H9 (cell line): ENCODE measurements around the gene IZUMO4. TPM values are rescaled to one million over a fixed set of nuclear protein-coding genes. Genes with fewer than 3 reads are reported as not detected.

Source experiments
- DNase-seq: peaks from one replicate; pipeline ENCODE4 v3.0.0-alpha.2; 2017
- H2AFZ ChIP-seq: one replicate; pipeline ENCODE4 v1.6.1; 2013; ENCODE audit warnings: mild to moderate bottlenecking, low read length, control low read depth, moderate library complexity
- H2AK5ac ChIP-seq: 2 replicates; pipeline ENCODE4 v1.6.1; 2013; ENCODE audit warnings: low read length, control low read depth, mixed read lengths; ENCODE audit not compliant: insufficient read length
- H2BK120ac ChIP-seq: one replicate; pipeline ENCODE4 v1.6.1; 2013; ENCODE audit warnings: low read depth, mild to moderate bottlenecking, low read length, control low read depth, inconsistent platforms; ENCODE audit not compliant: poor library complexity, severe bottlenecking
- H2BK12ac ChIP-seq: 2 replicates; pipeline ENCODE4 v1.6.1; 2013; ENCODE audit warnings: low read length, control low read depth, mixed read lengths, low read depth; ENCODE audit not compliant: insufficient read length
- H2BK15ac ChIP-seq: 2 replicates; pipeline ENCODE4 v1.6.1; 2013; ENCODE audit warnings: low read depth, low read length, control low read depth
- H2BK20ac ChIP-seq: one replicate; pipeline ENCODE4 v1.6.1; 2013; ENCODE audit warnings: low read depth, mild to moderate bottlenecking, low read length, control low read depth, inconsistent platforms; ENCODE audit not compliant: poor library complexity, severe bottlenecking
- H2BK5ac ChIP-seq: 2 replicates; pipeline ENCODE4 v1.6.1; 2013; ENCODE audit warnings: low read length, control low read depth, mixed read lengths; ENCODE audit not compliant: insufficient read length
- H3K14ac ChIP-seq: 2 replicates; pipeline ENCODE4 v1.6.1; 2013; ENCODE audit warnings: low read length, control low read depth; ENCODE audit not compliant: insufficient read depth
- H3K18ac ChIP-seq: 2 replicates; pipeline ENCODE4 v1.6.1; 2013; ENCODE audit warnings: low read depth, mild to moderate bottlenecking, mixed read lengths, low read length, control low read depth; ENCODE audit not compliant: insufficient read length
- H3K23ac ChIP-seq: 2 replicates; pipeline ENCODE4 v1.6.1; 2013; ENCODE audit warnings: low read length, control low read depth, mixed read lengths, low read depth; ENCODE audit not compliant: insufficient read length
- H3K23me2 ChIP-seq: 2 replicates; pipeline ENCODE4 v1.6.1; 2013; ENCODE audit warnings: low read depth, mild to moderate bottlenecking, mixed read lengths, low read length, control low read depth; ENCODE audit not compliant: insufficient read length, poor library complexity, severe bottlenecking
- H3K27ac ChIP-seq: 2 replicates; pipeline ENCODE4 v1.5.1; 2013; ENCODE audit warnings: low read length, control low read depth, mixed read lengths, low read depth; ENCODE audit not compliant: insufficient read length
- H3K27me3 ChIP-seq: 2 replicates; pipeline ENCODE4 v1.6.1; 2013; ENCODE audit warnings: low read length, control low read depth, inconsistent platforms; ENCODE audit not compliant: insufficient read depth
- H3K4ac ChIP-seq: 2 replicates; pipeline ENCODE4 v1.6.1; 2013; ENCODE audit warnings: low read depth, mild to moderate bottlenecking, control low read depth, inconsistent platforms, low read length, moderate library complexity
- H3K4me1 ChIP-seq: 2 replicates; pipeline ENCODE4 v1.6.1; 2013; ENCODE audit warnings: low read length, control low read depth, inconsistent platforms; ENCODE audit not compliant: insufficient read depth
- H3K4me2 ChIP-seq: 2 replicates; pipeline ENCODE4 v1.6.1; 2013; ENCODE audit warnings: low read length, control low read depth, mixed read lengths; ENCODE audit not compliant: insufficient read length, insufficient read depth
- H3K56ac ChIP-seq: 2 replicates; pipeline ENCODE4 v1.6.1; 2013; ENCODE audit warnings: low read depth, mild to moderate bottlenecking, mixed read lengths, low read length, control low read depth; ENCODE audit not compliant: insufficient read length
- H3K79me1 ChIP-seq: 2 replicates; pipeline ENCODE4 v1.6.1; 2013; ENCODE audit warnings: low read depth, mild to moderate bottlenecking, moderate library complexity, low read length, control low read depth, inconsistent platforms; ENCODE audit not compliant: insufficient read depth, poor library complexity, severe bottlenecking
- H3K79me2 ChIP-seq: 2 replicates; pipeline ENCODE4 v1.6.1; 2013; ENCODE audit warnings: low read length, control low read depth, inconsistent platforms; ENCODE audit not compliant: insufficient read depth
- H3K9ac ChIP-seq: 2 replicates; pipeline ENCODE4 v1.6.1; 2013; ENCODE audit warnings: low read length, control low read depth, mixed read lengths; ENCODE audit not compliant: insufficient read length; ENCODE audit errors: extremely low read depth
- H3K9me3 ChIP-seq: one replicate; pipeline ENCODE4 v1.6.1; 2013; ENCODE audit warnings: low read depth, low read length, inconsistent platforms; ENCODE audit not compliant: control insufficient read depth
- H3T11ph ChIP-seq: one replicate; pipeline ENCODE4 v1.6.1; 2013; ENCODE audit warnings: mild to moderate bottlenecking, low read length, control low read depth, inconsistent platforms
- H4K20me1 ChIP-seq: one replicate; pipeline ENCODE4 v1.6.1; 2013; ENCODE audit not compliant: control insufficient read depth, insufficient read length, insufficient read depth
- H4K5ac ChIP-seq: 2 replicates; pipeline ENCODE4 v1.6.1; 2013; ENCODE audit warnings: low read depth, mild to moderate bottlenecking, mixed read lengths, low read length, control low read depth; ENCODE audit not compliant: insufficient read length
- H4K8ac ChIP-seq: replicated peaks from 2 replicates; pipeline ENCODE4 v1.6.1; 2013; ENCODE audit warnings: low read length, control low read depth, mixed read lengths, low read depth; ENCODE audit not compliant: insufficient read length
- H4K91ac ChIP-seq: 2 replicates; pipeline ENCODE4 v1.6.1; 2013; ENCODE audit warnings: low read depth, mild to moderate bottlenecking, moderate library complexity, mixed read lengths, low read length, control low read depth; ENCODE audit not compliant: insufficient read length
- H3K27ac Mint-ChIP-seq, 3 experiments: 2 replicates in 2 of 3; 3 replicates in 1 of 3; pipeline ENCODE4 v1.8.0; 2020 to 2021; ENCODE audit warnings: mixed read lengths in 3 of 3, mild to moderate bottlenecking in 1 of 3, moderate library complexity in 1 of 3
- H3K27me3 Mint-ChIP-seq: 2 replicates; pipeline ENCODE4 v1.8.0; 2021; ENCODE audit warnings: low read depth, mild to moderate bottlenecking, moderate library complexity, mixed read lengths
- H3K36me3 Mint-ChIP-seq, 3 experiments: 2 replicates in 2 of 3; 3 replicates in 1 of 3; pipeline ENCODE4 v1.8.0; 2020 to 2021; ENCODE audit warnings: low read depth in 3 of 3, mixed read lengths in 3 of 3; ENCODE audit not compliant: insufficient read depth in 1 of 3
- H3K4me1 Mint-ChIP-seq, 2 experiments: 2 replicates each; pipeline ENCODE4 v1.8.0; 2020; ENCODE audit warnings: mixed read lengths in 2 of 2
- H3K4me3 Mint-ChIP-seq, 2 experiments: 2 replicates in 1 of 2; 3 replicates in 1 of 2; pipeline ENCODE4 v1.8.0; 2020 to 2021; ENCODE audit warnings: mild to moderate bottlenecking in 2 of 2, mixed read lengths in 2 of 2, moderate library complexity in 1 of 2
- H3K9me3 Mint-ChIP-seq, 2 experiments: 2 replicates in 1 of 2; 3 replicates in 1 of 2; pipeline ENCODE4 v1.8.0; 2020; ENCODE audit warnings: mild to moderate bottlenecking in 2 of 2, mixed read lengths in 2 of 2, moderate library complexity in 1 of 2
- CTCF ChIP-seq: fragments of 200-600 bp; sonication (generic); conservative IDR thresholded peaks from 3 replicates; pipeline ENCODE4 v1.8.0; 2021; ENCODE audit warnings: antibody characterized with exemption, mild to moderate bottlenecking
- WGBS: extraction: QIAGEN DNeasy Blood & Tissue Kit; methylation state at CpG from one replicate; pipeline ENCODE4 v1.1.7; 2013; ENCODE audit warnings: missing lambda C conversion rate, low lambda C conversion rate, mixed read lengths; ENCODE audit not compliant: insufficient read length; ENCODE audit errors: extremely low coverage; 5-methylcytosine and 5-hydroxymethylcytosine counted together
- total RNA-seq: library from RNA; stranded (reverse); gene quantifications from 2 replicates; pipeline ENCODE4 v1.2.1, GENCODE V29; 2021

The IZUMO4 gene
- total RNA-seq, 1 experiment from 2014 or later, result 2.1 TPM

GRCh38 chr19:2129022-2129421 is 32.3 kb downstream of the IZUMO4 start:
- Histone ChIP-seq H3K79me1 (no peaks in the 10 kb centered on the region), H2BK5ac (no peak overlapping the region), H3K9ac (no peak overlapping the region), H3K4me2 (no peak overlapping the region), H2BK15ac (no peak overlapping the region), H3T11ph (no peak overlapping the region), H2AFZ (no peak overlapping the region), H3K27ac (no peak overlapping the region), H4K91ac (no peak overlapping the region), H3K18ac (no peak overlapping the region), H2BK120ac (no peak overlapping the region), H4K8ac (no peak overlapping the region), H2AK5ac (no peak overlapping the region), H3K14ac (no peak overlapping the region), H2BK20ac (no peak overlapping the region), H4K20me1 (no peaks in the 10 kb centered on the region), H3K4ac (no peak overlapping the region), H3K9me3 (no peaks in the 10 kb centered on the region), H4K5ac (no peak overlapping the region), H2BK12ac (no peak overlapping the region), H3K23me2 (no peaks in the 10 kb centered on the region), H3K27me3 (no peaks in the 10 kb centered on the region), H3K79me2 (no peaks in the 10 kb centered on the region), H3K23ac (no peak overlapping the region), H3K56ac (no peak overlapping the region), H3K4me1 (no peaks in the 10 kb centered on the region)
- Mint-ChIP-seq H3K4me3 (no peak overlapping the region), H3K4me1 (no peaks in the 10 kb centered on the region), H3K36me3 (peaks cover 27 to 72% (median 60%) of the 10 kb centered on the region in 3 experiments; a peak in 6 of 7 replicates), H3K27me3 (no peaks in the 10 kb centered on the region), H3K27ac (0 out of 7 replicates have a peak overlapping the region, but pooled peaks of 1 of the 3 experiments have one; percentile 62), H3K9me3 (no peaks in the 10 kb centered on the region)
- TF ChIP-seq CTCF, result no peak
- no peak for DNase-seq
- WGBS, result no CpG with 5 or more reads among the region's 21 CpGs
